ACC112 (cell line): Measurements from ENCODE around the gene IRGQ.
A peak's percentile ranks its signal among the peaks of the same experiment; 100 is the strongest.

Experiments
- H2AFZ ChIP-seq: fragments of 200-600 bp; sonication (generic); one replicate; pipeline ENCODE4 v1.6.0; 2017; ENCODE audit warnings: antibody characterized with exemption, low read length; ENCODE audit not compliant: unreplicated experiment
- H3K27ac ChIP-seq: fragments of 200-600 bp; sonication (generic); 2 replicates; pipeline ENCODE4 v1.5.1; 2014; ENCODE audit warnings: low read depth, mild to moderate bottlenecking, antibody characterized with exemption, low read length, moderate library complexity
- H3K27me3 ChIP-seq: fragments of 200-600 bp; sonication (generic); 2 replicates; pipeline ENCODE4 v1.6.1; 2014; ENCODE audit warnings: mild to moderate bottlenecking, antibody characterized with exemption, low read length, moderate library complexity, mixed read lengths; ENCODE audit not compliant: insufficient read depth
- H3K36me3 ChIP-seq: fragments of 200-600 bp; sonication (generic); 2 replicates; pipeline ENCODE4 v1.6.1; 2016; ENCODE audit warnings: mild to moderate bottlenecking, antibody characterized with exemption, low read length, moderate library complexity, mixed read lengths; ENCODE audit not compliant: insufficient read depth
- H3K4me1 ChIP-seq: fragments of 200-600 bp; sonication (generic); one replicate; pipeline ENCODE4 v1.6.1; 2016; ENCODE audit warnings: low read length, mixed read lengths; ENCODE audit not compliant: insufficient read depth, unreplicated experiment, control insufficient read depth
- H3K4me3 ChIP-seq: fragments of 200-600 bp; sonication (generic); 2 replicates; pipeline ENCODE4 v1.5.1; 2014; ENCODE audit warnings: mild to moderate bottlenecking, low read depth, low read length
- H3K79me2 ChIP-seq: fragments of 200-600 bp; sonication (generic); one replicate; pipeline ENCODE4 v1.6.0; 2016; ENCODE audit warnings: low read length; ENCODE audit not compliant: control insufficient read depth, unreplicated experiment, insufficient read depth

IRGQ gene

GRCh38 chr19:43570174-43570791 is 25.7 kb downstream of the IRGQ start:
- Histone ChIP-seq H3K27ac (no peak overlapping the region), H3K4me1 (no peaks in the 10 kb centered on the region), H3K36me3 (0 out of 2 replicates have a peak, but pooled peaks cover 3% of the 10 kb centered on the region), H3K27me3 (no peaks in the 10 kb centered on the region), H2AFZ (no peak overlapping the region), H3K4me3 (no peak overlapping the region), H3K79me2 (peaks cover 18% of the 10 kb centered on the region)

GRCh38 chr19:43569657-43570056 is 26.3 kb downstream of the IRGQ start:
- Histone ChIP-seq H2AFZ (no peak overlapping the region), H3K79me2 (peaks cover 14% of the 10 kb centered on the region), H3K4me1 (no peaks in the 10 kb centered on the region), H3K36me3 (0 out of 2 replicates have a peak, but pooled peaks cover 3% of the 10 kb centered on the region), H3K27ac (no peak overlapping the region), H3K27me3 (no peaks in the 10 kb centered on the region), H3K4me3 (no peak overlapping the region)

- no peak overlapping the region for H3K4me3 ChIP-seq
- H3K36me3 ChIP-seq, result 0 out of 2 replicates have a peak, but pooled peaks cover 6% of the 10 kb centered on the region
- peaks cover 2% of the 10 kb centered on the region for H3K79me2 ChIP-seq
- H2AFZ ChIP-seq, result no peak overlapping the region
- H3K4me1 ChIP-seq, result peaks cover 5% of the 10 kb centered on the region
- no peaks in the 10 kb centered on the region for H3K27me3 ChIP-seq
- no peak overlapping the region for H3K27ac ChIP-seq
These were observed 31.1 kb downstream of the IRGQ start for GRCh38 chr19:43564800-43565199.

GRCh38 chr19:43563816-43564457 is 32.0 kb downstream of the IRGQ start:
- peaks cover 2% of the 10 kb centered on the region for H3K79me2 ChIP-seq
- H3K27ac ChIP-seq, result peak overlapping the region; percentile 47; the same call in 1 of the 2 replicates
- no peaks in the 10 kb centered on the region for H3K27me3 ChIP-seq
- H3K4me1 ChIP-seq, result peaks cover 5% of the 10 kb centered on the region
- H2AFZ ChIP-seq, result no peak overlapping the region
- no peak overlapping the region for H3K4me3 ChIP-seq
- H3K36me3 ChIP-seq, result 0 out of 2 replicates have a peak, but pooled peaks cover 6% of the 10 kb centered on the region

- H3K4me3 ChIP-seq, result no peak overlapping the region
- peaks cover 7% of the 10 kb centered on the region for H3K4me1 ChIP-seq
- peak overlapping the region; percentile 47 for H3K27ac ChIP-seq
- H3K36me3 ChIP-seq, result 0 out of 2 replicates have a peak, but pooled peaks cover 6% of the 10 kb centered on the region
- no peaks in the 10 kb centered on the region for H3K27me3 ChIP-seq
- peaks cover 2% of the 10 kb centered on the region for H3K79me2 ChIP-seq
- no peak overlapping the region for H2AFZ ChIP-seq
These were observed 33.2 kb downstream of the IRGQ start for GRCh38 chr19:43562698-43563241.

- Histone ChIP-seq H3K27ac (peak overlapping the region; percentile 39; the same call in 1 of the 2 replicates), H3K4me3 (no peak overlapping the region), H3K36me3 (0 out of 2 replicates have a peak, but pooled peaks cover 6% of the 10 kb centered on the region), H3K27me3 (no peaks in the 10 kb centered on the region), H2AFZ (no peak overlapping the region), H3K79me2 (peaks cover 2% of the 10 kb centered on the region), H3K4me1 (peaks cover 8% of the 10 kb centered on the region)
These were observed 33.7 kb downstream of the IRGQ start for GRCh38 chr19:43562226-43562697.

GRCh38 chr19:43561139-43561970 is 34.6 kb downstream of the IRGQ start:
- no peak overlapping the region for H3K4me3 ChIP-seq
- peak overlapping the region; percentile 45; the same call in 1 of the 2 replicates for H3K27ac ChIP-seq
- no peaks in the 10 kb centered on the region for H3K27me3 ChIP-seq
- H3K4me1 ChIP-seq, result peaks cover 8% of the 10 kb centered on the region
- no peak overlapping the region for H2AFZ ChIP-seq
- H3K36me3 ChIP-seq, result 0 out of 2 replicates have a peak, but pooled peaks cover 6% of the 10 kb centered on the region
- H3K79me2 ChIP-seq, result peaks cover 2% of the 10 kb centered on the region

GRCh38 chr19:43560687-43561086 is 35.2 kb downstream of the IRGQ start:
- peaks cover 2% of the 10 kb centered on the region for H3K79me2 ChIP-seq
- no peak overlapping the region for H3K4me3 ChIP-seq
- H3K27ac ChIP-seq, result peak overlapping the region; percentile 45; the same call in 1 of the 2 replicates
- no peaks in the 10 kb centered on the region for H3K27me3 ChIP-seq
- H3K36me3 ChIP-seq, result 0 out of 2 replicates have a peak, but pooled peaks cover 6% of the 10 kb centered on the region
- H3K4me1 ChIP-seq, result peaks cover 8% of the 10 kb centered on the region
- H2AFZ ChIP-seq, result no peak overlapping the region

GRCh38 chr19:43555185-43555770 is 40.7 kb downstream of the IRGQ start:
- H3K27ac ChIP-seq, result no peak overlapping the region
- H2AFZ ChIP-seq, result no peak overlapping the region
- peaks cover 3% of the 10 kb centered on the region for H3K4me1 ChIP-seq
- H3K36me3 ChIP-seq, result no peaks in the 10 kb centered on the region
- H3K27me3 ChIP-seq, result no peaks in the 10 kb centered on the region
- H3K4me3 ChIP-seq, result no peak overlapping the region
- H3K79me2 ChIP-seq, result no peaks in the 10 kb centered on the region
